HL-60/S4 treated with retinoic acid at 250 ng/mL for 4 days and 3 days (cell line): ENCODE measurements around the gene YY2.
"Not testable (repeated sequence)": the region's sequence is repeated elsewhere in the genome, so short reads cannot be mapped to it uniquely, and the experiment has no call there.

Experiments
- in situ Hi-C: fragments of 300-500 bp; cut with MboI; formaldehyde crosslinking; loops from 2 replicates; pipeline ENCODE4 v1.7.0; 2022; ENCODE audit warnings: low sequenced_read_pairs

Gene YY2

GRCh38 chrX:21855937-21856415 lies at the start of gene YY2:
TSS of gene YY2 (plus strand) at chrX:21855987. CDS start at chrX:21856485, 498 bp downstream.
- in situ Hi-C loops: no loop called here

GRCh38 chrX:21806691-21807090 lies 49.1 kb upstream of the YY2 start:
- in situ Hi-C loops: no loop called here

- in situ Hi-C loops: no loop called here
Observed at GRCh38 chrX:21811832-21812231, 44.0 kb upstream of the YY2 start.

GRCh38 chrX:21812628-21813027 lies 43.2 kb upstream of the YY2 start:
- in situ Hi-C loops: no loop called here

GRCh38 chrX:21813612-21814368 lies 42.0 kb upstream of the YY2 start:
- in situ Hi-C loops: no loop called here

- in situ Hi-C loops: no loop called here
Observed at GRCh38 chrX:21816136-21816535, 39.7 kb upstream of the YY2 start.

- in situ Hi-C loops: not testable (repeated sequence)
Observed at GRCh38 chrX:21820170-21820569, 35.6 kb upstream of the YY2 start.

- in situ Hi-C loops: no loop called here
Observed at GRCh38 chrX:21821875-21822274, 33.9 kb upstream of the YY2 start.

- in situ Hi-C loops: no loop called here
Observed at GRCh38 chrX:21831496-21831895, 24.3 kb upstream of the YY2 start.

GRCh38 chrX:21837056-21837455 lies 18.7 kb upstream of the YY2 start:
- in situ Hi-C loops: no loop called here

GRCh38 chrX:21838937-21839333 lies 16.9 kb upstream of the YY2 start:
- in situ Hi-C loops: no loop called here

GRCh38 chrX:21839334-21840192 lies 16.2 kb upstream of the YY2 start, which contains the start of gene MBTPS2:
TSS of gene MBTPS2 (plus strand) at chrX:21839617. CDS start at chrX:21839735, 118 bp downstream.
- in situ Hi-C loops: no loop called here

- in situ Hi-C loops: no loop called here
Observed at GRCh38 chrX:21840193-21840545, 15.6 kb upstream of the YY2 start.

GRCh38 chrX:21843179-21843578 lies 12.6 kb upstream of the YY2 start:
- in situ Hi-C loops: no loop called here

- in situ Hi-C loops: no loop called here
Observed at GRCh38 chrX:21845096-21845495, 10.7 kb upstream of the YY2 start.

GRCh38 chrX:21847342-21847741 lies 8.4 kb upstream of the YY2 start:
- in situ Hi-C loops: no loop called here

- in situ Hi-C loops: no loop called here
Observed at GRCh38 chrX:21853578-21853977, 2.2 kb upstream of the YY2 start.

GRCh38 chrX:21856504-21856903 lies 717 bp downstream of the YY2 start:
- in situ Hi-C loops: no loop called here

GRCh38 chrX:21863241-21863640 lies 7.5 kb downstream of the YY2 start:
- in situ Hi-C loops: no loop called here

- in situ Hi-C loops: no loop called here
Observed at GRCh38 chrX:21865436-21865835, 9.6 kb downstream of the YY2 start.

- in situ Hi-C loops: no loop called here
Observed at GRCh38 chrX:21870494-21870893, 14.7 kb downstream of the YY2 start.
